ENCODE measurements around the gene TOP3B.

DNA sequence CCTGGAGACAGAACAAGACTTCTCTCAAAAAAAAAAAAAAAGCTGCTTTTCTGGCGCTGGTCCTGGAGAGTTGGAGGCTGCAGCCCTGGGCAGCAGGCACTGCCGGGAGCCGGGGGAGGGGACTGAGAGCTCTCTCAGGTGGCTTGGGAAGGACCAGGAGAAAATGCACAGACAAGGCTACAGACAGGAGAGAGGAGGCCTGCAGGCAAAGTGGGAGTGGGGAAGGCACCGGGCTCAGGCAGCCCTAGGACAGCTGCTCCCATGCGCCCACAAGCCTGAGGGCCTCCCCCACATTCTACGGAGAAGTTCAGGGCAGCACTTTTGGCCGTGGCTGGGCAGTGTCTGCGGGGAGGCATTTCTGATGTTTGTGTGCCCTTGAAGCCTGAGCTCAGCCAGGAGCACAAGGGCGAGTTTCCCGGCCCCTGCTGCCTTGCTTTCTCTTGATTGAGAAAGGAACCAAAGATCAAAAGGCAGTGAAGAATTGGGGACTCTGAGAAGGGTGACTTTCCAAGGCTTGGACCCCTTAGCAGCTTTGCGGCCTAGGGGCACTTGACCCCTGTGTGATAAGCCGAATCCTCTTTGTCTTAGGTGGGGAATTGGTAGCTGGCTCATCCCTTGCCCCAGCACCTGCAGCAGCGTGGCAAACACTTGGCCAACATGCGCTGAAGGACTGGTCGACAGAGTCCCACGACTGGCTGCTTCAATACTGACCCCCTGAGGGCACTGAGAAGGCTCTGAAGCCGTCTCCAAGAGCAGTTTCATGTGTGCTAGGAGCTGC lies 65.2 kb downstream of the TOP3B start:
- TF ChIP-seq CTCF (IDR thresholded peaks at IDR 0.05) (no peak), POLR2AphosphoS5 (IDR thresholded peaks at IDR 0.05) (no peak), POLR2A (IDR thresholded peaks at IDR 0.05) (no peak), EP300 (IDR thresholded peaks at IDR 0.05; ENCODE audit: low read depth) (no peak)

Data from transverse colon (tissue), 4 donors.